IPS DF 19.7 (cell line): ENCODE results near the gene FKBP1C.
"Not testable (repeated sequence)": the region's sequence is repeated elsewhere in the genome, so short reads cannot be mapped to it uniquely, and the experiment has no call there.

Source experiments
- DNase-seq: peaks from one replicate; pipeline ENCODE4 v3.0.0-alpha.2; 2013; ENCODE audit warnings: low read depth, low spot score

Gene FKBP1C

DNA sequence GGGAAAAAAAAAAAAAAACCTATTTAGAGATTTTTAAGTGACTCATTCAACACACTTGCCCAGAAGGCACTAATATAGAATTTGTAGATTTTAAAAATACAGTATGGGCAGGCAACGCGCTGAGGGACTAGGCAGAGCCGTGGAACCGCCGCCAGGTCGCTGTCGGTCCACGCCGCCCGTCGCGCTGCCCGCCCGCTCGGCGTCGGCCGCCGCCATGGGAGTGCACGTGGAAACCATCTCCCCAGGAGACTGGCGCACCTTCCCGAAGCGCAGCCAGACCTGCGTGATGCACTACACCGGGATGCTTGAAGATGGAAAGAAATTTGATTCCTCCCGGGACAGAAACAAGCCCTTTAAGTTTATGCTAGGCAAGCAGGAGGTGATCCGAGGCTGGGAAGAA is at the start of gene FKBP1C:
TSS of gene FKBP1C (plus strand) at position 127 of the 400 bp plus-strand sequence.
- not testable (repeated sequence) for DNase-seq

DNA sequence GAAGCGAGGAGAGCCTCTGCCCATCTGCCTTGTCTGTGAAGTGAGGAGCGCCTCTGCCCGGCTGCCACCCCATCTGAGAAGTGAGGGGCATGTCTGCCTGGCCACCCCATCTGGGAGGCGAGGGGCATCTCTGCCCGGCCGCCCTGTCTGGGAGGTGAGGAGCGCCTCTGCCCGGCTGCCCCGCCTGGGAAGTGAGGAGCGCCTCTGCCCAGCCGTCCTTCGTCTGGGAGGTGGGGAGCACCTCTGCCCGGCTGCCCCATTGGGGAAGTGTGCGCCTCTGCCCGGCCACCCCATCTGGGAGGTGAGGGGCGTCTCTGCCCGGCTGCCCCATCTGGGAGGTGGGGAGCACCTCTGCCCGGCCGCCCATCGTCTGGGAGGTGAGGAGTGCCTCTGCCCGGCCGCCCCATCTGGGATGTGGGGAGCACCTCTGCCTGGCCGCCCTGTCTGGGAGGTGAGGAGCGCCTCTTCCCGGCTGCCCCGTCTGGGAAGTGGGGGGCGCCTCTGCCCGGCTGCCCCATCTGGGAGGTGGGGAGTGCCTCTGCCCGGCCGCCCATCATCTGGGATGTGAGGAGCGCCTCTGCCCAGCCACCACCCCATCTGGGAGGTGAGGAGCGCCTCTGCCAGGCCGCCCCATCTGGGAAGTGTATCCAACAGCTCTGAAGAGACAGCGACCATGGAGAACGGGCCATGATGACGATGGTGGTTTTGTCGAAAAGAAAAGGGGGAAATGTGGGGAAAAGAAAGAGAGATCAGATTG is 47.0 kb upstream of the FKBP1C start:
- not testable (repeated sequence) for DNase-seq

- no peak for DNase-seq
Observed at GRCh38 chr6:63174173-63174572, 37.1 kb upstream of the FKBP1C start.

DNA sequence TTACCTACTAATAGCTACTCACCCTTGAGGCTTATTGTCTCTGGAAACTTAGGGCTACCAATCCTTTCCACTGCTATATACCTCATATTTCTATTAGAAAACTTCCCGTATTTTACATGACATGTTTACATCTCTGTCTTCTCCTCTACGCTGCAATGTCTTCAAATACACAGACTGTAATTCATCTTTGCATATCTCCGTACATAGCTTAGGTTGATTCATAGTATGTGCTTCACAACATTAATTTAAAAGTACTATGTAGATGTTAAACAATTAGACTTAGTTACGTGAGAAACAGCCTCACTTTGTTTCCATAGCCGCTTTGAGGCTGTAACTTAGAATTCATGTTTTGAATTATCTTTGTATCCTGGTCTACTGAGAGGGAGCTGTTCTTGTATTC is 35.1 kb upstream of the FKBP1C start:
- DNase-seq: no peak

DNA sequence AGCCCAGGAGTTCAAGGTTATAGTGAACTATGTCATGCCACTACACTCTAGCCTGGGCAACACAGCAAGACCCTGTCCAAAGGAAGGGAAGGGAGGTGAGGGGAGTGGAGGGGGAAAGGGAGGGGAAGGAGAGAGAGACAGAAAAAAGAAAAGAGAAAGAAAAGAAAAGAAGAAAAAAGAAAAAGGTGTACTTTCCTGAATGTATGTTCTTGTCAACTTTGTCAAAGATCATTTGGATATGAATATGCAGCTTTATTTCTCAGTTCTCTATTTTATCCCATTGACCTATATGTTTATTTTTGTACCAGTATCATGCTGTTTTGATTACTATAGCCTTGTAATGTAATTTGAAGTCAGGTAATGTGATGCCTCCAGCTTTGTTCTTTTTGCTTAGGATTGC is 30.9 kb upstream of the FKBP1C start:
- DNase-seq: no peak

DNA sequence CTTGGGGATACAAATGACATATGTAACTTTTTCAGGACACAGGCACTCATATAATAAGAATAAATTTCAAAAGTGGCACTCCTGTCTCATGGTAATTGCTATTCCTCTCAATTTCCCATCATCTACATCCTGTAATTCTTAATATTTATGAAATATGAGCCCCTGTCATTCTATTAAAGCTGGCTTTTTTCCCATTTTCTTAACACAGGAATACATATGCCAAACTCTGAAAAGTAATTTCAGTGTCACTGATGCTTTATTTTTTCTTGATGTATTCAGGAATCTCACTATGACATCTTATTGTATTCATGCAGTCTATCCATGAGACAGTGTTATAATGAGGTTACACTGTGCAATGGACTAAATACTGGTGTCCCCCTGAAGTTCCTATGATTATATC is 24.3 kb upstream of the FKBP1C start:
- DNase-seq: no peak

DNA sequence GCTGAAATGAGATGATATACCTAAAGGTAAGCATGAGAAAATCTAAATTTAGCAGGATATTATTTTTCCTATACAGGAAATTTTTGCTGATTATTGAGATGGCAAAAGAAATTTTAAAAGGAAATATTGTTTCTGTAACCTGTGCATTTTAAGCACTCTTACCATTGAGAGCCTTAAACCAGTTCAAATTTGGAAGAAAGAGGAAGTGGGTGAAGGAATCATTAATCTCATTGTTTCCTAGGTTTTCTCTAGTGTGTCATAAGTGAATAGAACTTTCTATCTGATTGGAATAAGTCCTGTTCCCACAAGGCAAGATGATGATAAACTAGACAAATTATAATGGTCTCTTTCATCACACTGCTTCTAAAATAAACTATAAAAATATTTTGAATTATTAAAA is 22.4 kb upstream of the FKBP1C start:
- no peak for DNase-seq

DNA sequence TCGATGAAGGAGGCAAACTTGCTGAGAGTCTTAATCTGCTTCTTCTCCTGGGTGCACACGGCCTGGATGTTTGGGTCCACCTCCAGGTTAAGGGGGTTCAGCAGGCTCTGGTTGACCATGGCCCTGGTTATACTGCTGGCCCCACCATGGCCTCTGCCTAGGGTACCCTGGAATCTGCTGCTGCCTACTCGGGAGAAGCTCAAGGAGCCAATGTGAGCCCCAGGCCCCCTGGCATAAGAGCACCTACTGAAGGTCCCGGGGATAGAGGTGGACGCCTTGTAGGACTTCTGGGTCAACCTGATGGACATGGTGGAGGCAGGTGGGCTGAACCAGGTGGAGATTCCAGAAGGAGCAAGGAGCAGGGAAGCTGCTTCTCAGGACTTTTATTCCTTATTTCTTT is 17.9 kb upstream of the FKBP1C start:
- DNase-seq: no peak

- DNase-seq: no peak
Observed at GRCh38 chr6:63197741-63198140, 13.5 kb upstream of the FKBP1C start.

GRCh38 chr6:63213325-63213724 is 2.1 kb downstream of the FKBP1C start:
- DNase-seq: no peak

GRCh38 chr6:63214816-63215215 is 3.5 kb downstream of the FKBP1C start:
- DNase-seq: no peak

DNA sequence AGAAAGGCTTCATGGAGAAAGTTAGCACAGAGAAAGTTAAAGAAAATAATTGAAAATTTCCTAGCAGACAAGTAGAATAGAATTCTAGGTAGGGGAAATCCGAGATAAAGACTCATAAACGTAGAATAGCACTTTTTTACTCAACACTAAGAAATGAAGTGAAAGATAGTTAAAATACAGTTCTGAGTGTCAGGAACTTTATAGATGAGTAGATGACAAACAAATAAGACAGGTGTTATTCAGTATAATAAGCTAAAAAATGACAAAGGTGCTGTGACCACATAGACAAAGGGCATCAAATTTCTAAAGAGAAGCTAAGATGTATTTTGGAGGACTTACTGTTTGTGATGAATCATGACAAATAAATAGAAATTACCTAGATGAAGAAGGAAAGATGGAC is 12.9 kb downstream of the FKBP1C start:
- no peak for DNase-seq

- not testable (repeated sequence) for DNase-seq
Observed at GRCh38 chr6:63225987-63226386, 14.7 kb downstream of the FKBP1C start.

- DNase-seq: not testable (repeated sequence)
Observed at GRCh38 chr6:63227928-63228894, 16.9 kb downstream of the FKBP1C start.

- DNase-seq: not testable (repeated sequence)
Observed at GRCh38 chr6:63230027-63230426, 18.8 kb downstream of the FKBP1C start.

GRCh38 chr6:63230511-63230910 is 19.2 kb downstream of the FKBP1C start:
- not testable (repeated sequence) for DNase-seq

DNA sequence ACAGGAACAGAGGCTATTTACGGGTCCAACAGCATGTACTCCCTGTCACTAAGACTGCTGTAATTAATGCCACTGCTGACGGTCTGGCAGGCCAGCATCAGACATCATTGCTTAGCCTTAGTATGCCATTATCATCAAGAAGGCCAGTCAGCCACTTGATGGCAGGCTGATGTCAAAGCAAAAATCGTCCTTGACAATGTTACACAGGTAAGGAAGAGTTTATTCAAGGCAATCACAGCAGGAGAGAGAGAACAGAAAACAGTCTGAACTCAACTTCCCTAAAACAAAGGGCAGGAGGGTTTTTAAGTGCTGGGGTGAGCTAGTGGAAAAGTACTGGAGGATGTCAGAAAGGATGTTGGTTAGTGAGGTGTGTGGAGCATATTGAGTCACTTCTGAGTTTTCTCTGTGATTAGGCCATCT is 25.1 kb downstream of the FKBP1C start:
- DNase-seq: no peak

GRCh38 chr6:63245420-63245819 is 34.2 kb downstream of the FKBP1C start:
- no peak for DNase-seq

- DNase-seq: no peak
Observed at GRCh38 chr6:63245909-63246308, 34.6 kb downstream of the FKBP1C start.

GRCh38 chr6:63246581-63246980 is 35.3 kb downstream of the FKBP1C start:
- DNase-seq: no peak

- no peak for DNase-seq
Observed at GRCh38 chr6:63249875-63250482, 38.7 kb downstream of the FKBP1C start.

DNA sequence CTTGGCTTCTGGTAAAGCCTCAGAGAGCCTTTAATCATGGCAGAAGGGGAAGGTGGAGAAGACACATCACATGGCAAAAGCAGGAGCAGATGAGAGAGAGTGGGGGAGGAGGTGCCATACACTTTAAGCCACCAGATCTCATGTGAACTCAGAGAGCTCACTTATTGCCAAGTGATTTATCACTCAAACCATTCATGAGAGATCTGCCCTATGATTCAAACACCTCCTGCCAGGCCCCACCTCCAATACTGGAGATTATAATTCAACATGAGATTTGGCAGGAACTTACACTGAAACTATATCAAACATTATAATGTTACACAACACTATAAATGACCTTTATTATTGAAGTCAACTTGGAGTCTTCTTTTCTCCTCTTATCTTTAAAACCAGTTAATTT is 47.9 kb downstream of the FKBP1C start:
- no peak for DNase-seq
